HG03196 (cell line): ENCODE results near the gene ZNF3.
A peak's percentile ranks its signal among the peaks of the same experiment; 100 is the strongest.

Source experiments
- ATAC-seq: cut with Tn5 transposase; IDR thresholded peaks from one replicate; pipeline ENCODE4 v1.9.1; 2021; ENCODE audit not compliant: unreplicated experiment

Gene ZNF3

DNA sequence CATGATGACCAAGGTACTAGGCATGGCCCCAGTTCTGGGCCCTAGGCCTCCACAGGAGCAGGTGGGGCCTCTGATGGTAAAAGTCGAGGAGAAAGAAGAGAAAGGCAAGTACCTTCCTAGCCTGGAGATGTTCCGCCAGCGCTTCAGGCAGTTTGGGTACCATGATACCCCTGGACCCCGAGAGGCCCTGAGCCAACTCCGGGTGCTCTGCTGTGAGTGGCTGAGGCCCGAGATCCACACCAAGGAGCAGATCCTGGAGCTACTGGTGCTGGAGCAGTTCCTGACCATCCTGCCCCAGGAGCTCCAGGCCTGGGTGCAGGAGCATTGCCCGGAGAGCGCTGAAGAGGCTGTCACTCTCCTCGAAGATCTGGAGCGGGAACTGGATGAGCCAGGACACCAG is 24.5 kb downstream of the ZNF3 start:
- ATAC-seq, result no peak

DNA sequence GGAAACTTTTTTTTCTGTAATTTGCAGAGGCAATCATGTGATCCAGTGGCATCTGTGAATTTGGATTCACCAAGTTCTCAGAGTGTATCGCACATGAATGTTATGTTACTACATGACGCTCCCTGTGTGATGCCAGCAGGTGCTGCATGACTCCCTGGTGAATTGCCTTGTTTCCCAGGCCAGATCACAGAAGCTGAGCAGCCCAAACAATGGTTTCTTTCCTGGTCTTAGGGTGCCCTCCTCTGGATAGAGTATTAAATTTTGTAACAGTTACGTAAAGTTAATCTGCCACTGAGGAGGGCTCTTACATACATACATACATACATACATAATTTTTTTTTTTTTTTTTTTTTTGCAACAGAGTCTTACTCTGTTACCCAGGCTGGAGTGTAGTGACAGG is 28.3 kb downstream of the ZNF3 start:
- no peak for ATAC-seq

DNA sequence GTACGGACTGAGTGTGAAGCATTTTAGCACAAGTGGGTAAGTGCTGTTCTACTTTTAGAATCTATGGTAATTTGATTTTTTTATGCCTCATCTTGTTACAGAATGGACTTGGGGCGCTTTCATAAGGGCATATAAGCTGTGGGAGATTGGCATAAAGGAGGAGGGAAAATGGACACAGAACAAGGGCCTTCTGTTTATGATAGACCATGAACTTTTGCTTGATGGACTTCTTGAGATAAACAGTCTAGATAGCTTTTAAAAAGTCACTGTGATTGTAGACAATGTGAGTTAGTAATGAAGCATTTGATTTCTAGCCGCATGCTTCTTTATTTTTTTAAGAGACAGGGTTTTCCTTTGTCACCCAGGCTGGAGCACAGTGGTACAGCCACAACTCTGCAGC is 29.9 kb downstream of the ZNF3 start:
- no peak for ATAC-seq

DNA sequence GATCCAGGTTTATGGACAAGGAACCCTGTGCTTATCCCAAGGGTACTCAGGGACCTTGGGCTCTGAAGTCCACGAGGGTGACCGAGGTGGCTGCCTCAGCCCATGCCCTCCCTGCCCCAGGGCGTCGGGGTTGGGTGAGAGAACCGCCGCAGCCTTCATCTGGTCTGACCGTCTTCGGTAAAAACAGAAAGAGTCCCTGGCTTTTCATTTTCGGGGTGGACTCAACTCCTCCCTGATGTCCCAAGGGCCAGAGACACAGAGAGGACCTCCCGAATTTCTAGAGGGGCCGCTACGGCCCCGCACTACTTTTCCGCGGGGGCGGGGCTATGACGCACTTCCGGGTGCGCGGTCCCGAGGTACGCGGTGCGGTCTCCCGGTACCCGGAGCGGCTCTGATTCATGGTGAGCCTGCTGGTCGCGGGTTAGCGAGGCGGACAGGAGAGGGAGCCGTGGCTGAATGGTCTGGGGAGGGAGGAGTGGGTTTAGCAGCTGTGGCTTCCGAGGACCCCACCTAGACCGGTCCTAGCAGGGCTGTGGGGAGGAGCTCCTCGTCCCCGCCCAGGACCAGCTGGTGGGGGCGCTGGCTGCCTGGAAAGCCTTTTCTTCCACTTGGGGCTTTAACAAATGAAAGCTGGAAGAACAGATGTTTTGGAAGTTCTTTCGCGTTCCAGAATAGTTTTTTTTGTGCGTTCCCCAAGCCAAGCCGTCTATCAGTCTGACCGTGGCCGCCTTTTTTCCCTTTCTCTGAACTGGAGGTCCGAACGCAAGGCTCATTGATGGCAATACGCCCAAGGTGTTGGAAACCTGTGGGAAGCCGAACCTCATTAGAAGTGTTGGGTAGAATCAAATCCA is 31.9 kb downstream of the ZNF3 start, which contains the start of gene ZSCAN21:
TSS of gene ZSCAN21 (plus strand) at position 334 of the 851 bp plus-strand sequence. CDS start 7,233 bp downstream, outside the sequence.
- peak; percentile 79 for ATAC-seq

DNA sequence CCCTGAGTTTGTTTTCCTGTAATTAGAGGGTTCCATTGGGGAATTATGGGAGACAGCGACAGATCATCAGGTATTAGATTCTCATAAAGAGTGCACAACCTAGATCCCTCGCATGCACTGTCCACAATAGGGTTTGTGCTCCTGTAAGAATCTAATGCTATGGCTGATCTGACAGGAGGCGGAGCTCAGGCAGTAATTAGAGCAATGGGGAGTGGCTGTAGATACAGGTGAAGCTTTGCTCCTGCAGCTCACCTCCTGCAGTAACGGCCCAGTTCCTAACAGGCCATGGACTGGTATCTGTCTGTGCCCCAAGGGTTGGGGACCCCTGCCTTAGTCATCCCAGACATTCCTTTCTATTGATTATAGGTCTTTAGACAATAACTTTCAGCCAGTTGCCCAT is 32.8 kb downstream of the ZNF3 start:
- ATAC-seq, result no peak

DNA sequence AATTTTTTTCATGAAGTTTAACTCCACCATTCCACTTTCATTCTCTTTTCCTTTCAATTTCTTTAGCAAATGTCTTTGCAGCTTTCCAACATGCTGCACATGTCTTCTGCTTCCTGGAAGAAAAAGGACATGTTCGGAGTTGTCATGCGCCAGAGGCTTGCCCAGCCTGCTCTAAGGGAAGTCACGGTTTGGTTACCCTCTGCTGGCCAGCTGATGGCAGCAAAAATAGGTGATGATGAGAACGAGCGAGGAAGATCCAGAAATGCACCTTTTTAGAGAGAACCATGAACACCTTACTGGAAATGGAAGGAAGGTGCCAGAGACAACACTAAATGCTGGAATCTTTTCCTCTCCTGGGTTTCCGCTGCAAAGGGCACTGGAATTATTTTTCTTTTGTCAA is 36.8 kb downstream of the ZNF3 start:
- ATAC-seq, result no peak

DNA sequence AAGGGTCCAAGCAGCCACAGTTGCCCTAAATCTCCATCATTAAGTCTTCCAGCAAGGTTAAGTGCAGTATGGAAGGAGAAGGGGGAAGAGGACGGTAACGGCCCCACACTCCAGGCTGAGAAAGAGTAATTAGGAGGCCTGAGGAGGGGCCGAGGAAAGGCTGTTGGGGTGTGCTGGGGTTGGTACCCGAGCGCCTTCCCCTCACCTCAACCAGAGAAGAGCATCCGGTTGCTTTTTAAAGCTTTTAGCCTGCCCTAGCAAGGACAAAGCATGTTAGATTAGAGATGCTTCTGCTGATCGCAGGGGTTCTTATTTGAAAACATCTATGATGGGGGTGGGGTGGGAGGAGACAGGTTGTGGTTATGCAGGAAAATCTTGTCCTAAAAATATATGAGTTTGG is 40.9 kb downstream of the ZNF3 start:
- no peak for ATAC-seq

DNA sequence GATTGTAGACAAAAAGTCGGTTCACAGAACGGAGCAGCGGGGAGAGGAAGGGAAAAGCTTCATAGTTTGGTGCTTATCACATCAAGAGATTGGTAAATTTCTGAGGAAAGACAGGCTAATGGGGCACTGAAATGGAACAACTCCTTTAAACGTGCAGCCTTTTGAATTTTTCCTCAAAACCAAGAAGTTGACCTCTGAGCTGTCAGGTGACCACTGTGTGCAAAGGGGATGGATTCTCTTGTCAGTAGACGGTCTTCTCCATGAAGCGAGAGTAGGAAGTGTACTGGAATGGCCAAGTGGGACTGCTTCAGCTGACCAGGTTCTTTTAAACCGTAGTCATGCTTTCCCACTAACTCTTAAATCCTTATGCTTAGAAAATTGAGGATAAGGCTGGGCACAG is 43.2 kb downstream of the ZNF3 start:
- no peak for ATAC-seq

DNA sequence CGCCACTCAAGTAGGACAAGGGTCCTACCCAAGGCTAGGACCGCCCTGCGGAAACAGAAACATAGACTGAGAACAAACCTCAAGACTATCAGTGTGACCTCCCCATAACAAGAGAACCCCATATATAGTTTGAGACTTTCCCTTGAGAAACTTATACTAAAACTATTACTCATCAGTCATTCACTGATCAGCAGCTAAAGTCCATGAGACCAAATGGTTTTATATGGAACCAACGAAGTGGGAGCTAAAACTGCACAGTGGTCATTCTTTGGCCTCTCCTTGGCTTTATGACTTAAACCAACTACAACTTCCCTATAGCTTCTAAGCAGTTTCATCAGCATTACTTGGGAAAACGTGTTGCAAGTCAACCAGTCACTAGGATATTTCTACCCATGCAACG is 45.6 kb downstream of the ZNF3 start:
- no peak for ATAC-seq

DNA sequence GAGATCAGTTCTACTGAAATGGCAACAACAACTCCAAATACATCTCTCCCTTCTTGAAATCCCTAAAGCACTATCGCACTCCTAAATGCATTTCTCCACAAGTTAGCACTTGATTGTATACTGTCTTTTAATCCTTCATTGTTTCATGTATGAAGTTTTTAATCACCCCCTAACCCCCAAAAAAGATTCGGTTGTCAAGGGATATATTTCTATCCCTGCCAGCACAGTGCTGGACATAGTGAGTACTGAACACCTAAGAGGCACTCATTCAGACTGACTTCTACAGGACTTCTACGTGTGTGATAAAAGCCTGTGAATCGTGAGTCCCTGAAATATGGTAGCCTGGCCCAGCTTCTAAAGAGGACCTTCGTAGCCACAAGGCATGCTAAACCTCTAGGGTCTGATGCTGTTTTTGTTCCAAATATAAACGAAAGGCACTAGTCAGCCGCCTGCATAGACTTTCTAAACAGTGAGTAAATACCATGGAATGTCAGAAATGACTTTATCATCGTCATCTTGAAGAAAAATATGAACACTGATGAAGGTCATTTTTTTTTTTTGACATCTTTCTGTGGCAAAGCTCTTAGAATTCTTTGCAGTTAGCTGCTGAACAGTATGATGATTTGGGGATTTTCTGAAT is 46.5 kb downstream of the ZNF3 start:
- ATAC-seq, result no peak

DNA sequence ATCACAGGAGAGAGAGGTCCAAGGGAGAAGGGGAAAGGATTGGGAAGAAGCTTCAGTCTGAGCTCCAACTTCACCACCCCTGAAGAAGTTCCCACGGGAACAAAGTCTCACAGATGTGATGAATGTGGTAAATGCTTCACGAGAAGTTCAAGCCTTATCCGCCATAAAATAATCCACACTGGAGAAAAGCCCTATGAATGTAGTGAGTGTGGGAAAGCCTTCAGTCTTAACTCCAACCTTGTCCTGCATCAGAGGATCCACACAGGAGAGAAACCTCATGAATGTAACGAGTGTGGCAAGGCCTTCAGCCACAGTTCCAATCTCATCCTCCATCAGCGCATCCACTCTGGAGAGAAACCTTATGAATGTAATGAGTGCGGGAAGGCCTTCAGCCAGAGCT is 48.0 kb downstream of the ZNF3 start:
- no peak for ATAC-seq

DNA sequence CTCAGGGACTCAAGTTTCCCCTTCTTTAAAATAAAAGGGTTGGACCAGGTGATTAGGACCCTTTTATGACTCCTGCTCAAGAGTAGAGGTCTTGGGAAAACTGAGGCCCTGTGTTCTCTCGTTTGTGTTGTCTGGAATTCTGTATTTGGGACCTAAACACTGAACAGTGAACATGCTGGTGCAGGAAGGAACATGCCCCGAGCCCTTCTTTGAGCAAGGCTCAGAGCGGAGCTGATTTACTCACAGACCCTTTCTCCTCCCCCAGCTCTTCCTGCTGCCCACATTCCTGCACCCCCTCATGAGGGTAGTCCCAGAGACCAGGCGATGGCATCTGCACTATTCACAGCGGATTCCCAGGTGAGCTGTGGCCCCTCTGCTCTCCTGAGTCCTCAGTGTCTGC is 51.9 kb downstream of the ZNF3 start:
- ATAC-seq, result no peak

DNA sequence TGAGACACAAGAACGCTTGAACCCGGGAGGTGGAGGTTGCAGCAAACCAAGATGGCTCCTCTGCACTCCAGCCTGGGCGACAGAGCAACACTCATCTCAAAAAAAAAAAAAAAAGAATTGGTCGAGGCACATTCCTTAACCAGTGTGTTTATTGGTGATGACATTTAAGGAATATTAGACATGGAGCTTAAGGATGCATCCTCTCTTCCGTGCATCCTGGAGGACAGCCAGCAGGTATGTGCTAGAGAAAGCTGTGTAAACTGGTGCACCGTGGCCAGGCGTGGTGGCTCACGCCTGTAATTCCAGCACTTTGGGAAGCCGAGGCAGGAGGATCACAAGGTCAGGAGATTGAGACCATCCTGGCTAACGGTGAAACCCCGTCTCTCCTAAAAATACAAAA is 54.3 kb downstream of the ZNF3 start:
- no peak for ATAC-seq

DNA sequence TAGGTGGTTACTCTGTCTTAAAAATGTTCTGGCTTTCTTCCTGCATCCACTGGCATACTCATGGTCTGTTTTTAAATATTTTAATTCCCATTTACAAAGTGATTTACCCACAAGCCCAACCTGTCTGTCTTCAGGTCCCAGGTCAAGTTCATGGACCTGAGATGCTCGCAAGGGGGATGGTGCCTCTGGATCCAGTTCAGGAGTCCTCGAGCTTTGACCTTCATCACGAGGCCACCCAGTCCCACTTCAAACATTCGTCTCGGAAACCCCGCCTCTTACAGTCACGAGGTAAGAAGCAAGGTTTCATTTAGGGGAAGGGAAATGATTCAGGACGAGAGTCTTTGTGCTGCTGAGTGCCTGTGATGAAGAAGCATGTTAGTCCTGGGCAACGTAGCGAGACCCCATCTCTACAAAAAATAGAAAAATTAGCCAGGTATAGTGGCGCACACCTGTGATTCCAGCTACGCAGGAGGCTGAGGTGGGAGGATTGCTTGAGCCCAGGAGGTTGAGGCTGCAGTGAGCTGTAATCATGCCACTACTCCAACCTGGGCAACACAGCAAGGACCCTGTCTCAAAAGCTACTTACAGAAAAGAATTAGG is 57.4 kb downstream of the ZNF3 start:
- ATAC-seq, result no peak

DNA sequence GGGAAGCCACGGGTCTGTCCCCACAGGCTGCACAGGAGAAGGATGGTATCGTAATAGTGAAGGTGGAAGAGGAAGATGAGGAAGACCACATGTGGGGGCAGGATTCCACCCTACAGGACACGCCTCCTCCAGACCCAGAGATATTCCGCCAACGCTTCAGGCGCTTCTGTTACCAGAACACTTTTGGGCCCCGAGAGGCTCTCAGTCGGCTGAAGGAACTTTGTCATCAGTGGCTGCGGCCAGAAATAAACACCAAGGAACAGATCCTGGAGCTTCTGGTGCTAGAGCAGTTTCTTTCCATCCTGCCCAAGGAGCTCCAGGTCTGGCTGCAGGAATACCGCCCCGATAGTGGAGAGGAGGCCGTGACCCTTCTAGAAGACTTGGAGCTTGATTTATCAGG is 58.0 kb downstream of the ZNF3 start:
- no peak for ATAC-seq

DNA sequence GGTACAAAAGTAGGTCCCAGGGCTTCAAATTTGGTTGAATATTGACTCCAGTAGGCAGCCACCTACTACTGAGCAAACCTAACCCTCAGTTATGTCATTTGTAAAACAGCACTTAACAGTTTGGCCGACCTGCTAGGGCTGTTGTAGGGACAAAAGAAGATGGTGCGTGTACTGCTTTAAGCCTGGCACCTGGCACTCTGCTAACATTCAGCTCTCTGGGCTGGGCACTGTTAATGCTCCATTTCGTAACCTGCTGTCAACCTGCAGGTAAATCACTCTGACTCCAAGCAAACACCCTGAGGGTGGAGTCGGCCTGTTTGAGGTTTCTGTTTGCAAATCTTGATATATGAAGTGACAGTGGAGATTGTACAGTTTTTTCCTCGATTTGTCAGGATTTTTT is 58.9 kb downstream of the ZNF3 start:
- no peak for ATAC-seq

DNA sequence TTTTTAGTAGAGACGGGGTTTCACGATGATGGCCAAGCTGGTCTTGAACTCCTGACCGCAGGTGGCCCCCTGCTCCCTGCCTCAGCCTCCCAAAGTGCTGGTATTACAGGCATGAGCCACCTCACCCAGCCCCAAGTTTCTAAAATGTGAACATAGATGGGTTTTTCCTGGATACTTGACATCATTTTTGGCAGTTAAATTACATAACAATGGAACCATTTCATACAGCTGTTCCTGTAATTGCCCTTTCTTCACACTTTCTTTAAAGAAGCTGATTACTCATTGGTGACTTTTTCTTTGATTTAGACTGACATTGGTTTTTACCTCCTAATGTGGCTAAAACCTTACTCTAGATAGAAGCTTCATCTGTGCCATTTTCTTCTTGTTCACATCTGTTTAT is 60.2 kb downstream of the ZNF3 start:
- ATAC-seq, result no peak
